Mesodermal cell (in vitro differentiated cells): ENCODE results near the gene GSC2.

ENCODE experiments used
- H3K27ac ChIP-seq: 2 replicates; pipeline ENCODE4 v1.7.0; 2013; ENCODE audit warnings: mild to moderate bottlenecking, low read depth, low read length, moderate library complexity; ENCODE audit not compliant: severe bottlenecking
- H3K36me3 ChIP-seq: 2 replicates; pipeline ENCODE4 v1.7.1; 2013; ENCODE audit warnings: mild to moderate bottlenecking, low read length, moderate library complexity; ENCODE audit not compliant: control insufficient read depth, insufficient read depth
- H3K4me1 ChIP-seq: one replicate; pipeline ENCODE4 v1.7.1; 2013; ENCODE audit warnings: mild to moderate bottlenecking, low read length; ENCODE audit not compliant: insufficient read depth, control insufficient read depth, poor library complexity, severe bottlenecking
- H3K4me3 ChIP-seq: 2 replicates; pipeline ENCODE4 v1.7.0; 2013; ENCODE audit warnings: low read length, control low read depth, mild to moderate bottlenecking; ENCODE audit not compliant: insufficient read depth, poor library complexity, severe bottlenecking; ENCODE audit errors: extremely low read depth
- H3K9me3 ChIP-seq: 2 replicates; pipeline ENCODE4 v1.7.1; 2013; ENCODE audit warnings: mild to moderate bottlenecking, low read length, moderate library complexity; ENCODE audit not compliant: control insufficient read depth
- WGBS, 2 experiments: methylation state at CpG; one replicate each; pipeline ENCODE4 v1.1.5; 2013; ENCODE audit warnings: missing lambda C conversion rate in 2 of 2; ENCODE audit not compliant: insufficient coverage in 2 of 2; 5-methylcytosine and 5-hydroxymethylcytosine counted together

The GSC2 gene

GRCh38 chr22:19138217-19139000 lies 11.7 kb downstream of the GSC2 start:
- H3K9me3 ChIP-seq = no peaks in the 10 kb centered on the region
- H3K36me3 ChIP-seq = peaks cover 90% of the 10 kb centered on the region
- no peaks in the 10 kb centered on the region for H3K4me1 ChIP-seq
- 80 to 95% methylated on average over 5 to 13 of the region's 15 CpGs for WGBS, 2 experiments
- no peak overlapping the region for H3K4me3 ChIP-seq
- no peak overlapping the region for H3K27ac ChIP-seq

GRCh38 chr22:19137384-19138216 lies 12.5 kb downstream of the GSC2 start:
- H3K36me3 ChIP-seq = peaks cover 95% of the 10 kb centered on the region

GRCh38 chr22:19136915-19137314 lies 13.2 kb downstream of the GSC2 start:
- Histone ChIP-seq H3K27ac (no peak overlapping the region), H3K36me3 (peaks cover 95% of the 10 kb centered on the region), H3K4me3 (no peak overlapping the region), H3K4me1 (no peaks in the 10 kb centered on the region), H3K9me3 (no peaks in the 10 kb centered on the region)
- WGBS, 2 experiments = 88 to 99% methylated on average over 8 to 10 of the region's 10 CpGs

More at GRCh38 chr22:19137384-19138216, 12.5 kb downstream of the GSC2 start:
- no peaks in the 10 kb centered on the region for H3K4me1 ChIP-seq
- no peaks in the 10 kb centered on the region for H3K9me3 ChIP-seq
- H3K4me3 ChIP-seq = no peak overlapping the region
- 92 to 95% methylated on average over 10 to 11 of the region's 11 CpGs for WGBS, 2 experiments
- H3K27ac ChIP-seq = no peak overlapping the region

- Histone ChIP-seq H3K9me3 (no peaks in the 10 kb centered on the region), H3K4me3 (no peak overlapping the region), H3K36me3 (peaks cover 75% of the 10 kb centered on the region), H3K27ac (no peak overlapping the region), H3K4me1 (no peaks in the 10 kb centered on the region)
- 93 to 98% methylated on average over 14 to 17 of the region's 18 CpGs for WGBS, 2 experiments
Observed at GRCh38 chr22:19134874-19135273, 15.2 kb downstream of the GSC2 start.

- H3K4me1 ChIP-seq = no peaks in the 10 kb centered on the region
- no peak overlapping the region for H3K27ac ChIP-seq
- peaks cover 69% of the 10 kb centered on the region for H3K36me3 ChIP-seq
- no peak overlapping the region for H3K4me3 ChIP-seq
- 96 to 98% methylated on average over 15 to 18 of the region's 21 CpGs for WGBS, 2 experiments
- H3K9me3 ChIP-seq = no peaks in the 10 kb centered on the region
Observed at GRCh38 chr22:19134176-19134831, 15.8 kb downstream of the GSC2 start.

- H3K27ac ChIP-seq = no peak overlapping the region
- H3K4me3 ChIP-seq = no peak overlapping the region
- no peaks in the 10 kb centered on the region for H3K9me3 ChIP-seq
- H3K4me1 ChIP-seq = no peaks in the 10 kb centered on the region
- H3K36me3 ChIP-seq = peaks cover 63% of the 10 kb centered on the region
- 92 to 97% methylated on average over 11 of the region's 13 CpGs for WGBS, 2 experiments
Observed at GRCh38 chr22:19133561-19133960, 16.5 kb downstream of the GSC2 start.

- H3K9me3 ChIP-seq = no peaks in the 10 kb centered on the region
- no peak overlapping the region for H3K27ac ChIP-seq
- 94 to 97% methylated on average over 6 to 7 of the region's 9 CpGs for WGBS, 2 experiments
- no peaks in the 10 kb centered on the region for H3K4me1 ChIP-seq
- H3K4me3 ChIP-seq = no peak overlapping the region
- peaks cover 56% of the 10 kb centered on the region for H3K36me3 ChIP-seq
Observed at GRCh38 chr22:19132693-19133400, 17.2 kb downstream of the GSC2 start.

GRCh38 chr22:19132153-19132552 lies 17.9 kb downstream of the GSC2 start:
- Histone ChIP-seq H3K4me3 (no peak overlapping the region), H3K27ac (no peak overlapping the region), H3K36me3 (peaks cover 49% of the 10 kb centered on the region), H3K9me3 (no peaks in the 10 kb centered on the region), H3K4me1 (no peaks in the 10 kb centered on the region)
- 93 to 95% methylated on average over 15 to 20 of the region's 20 CpGs for WGBS, 2 experiments

GRCh38 chr22:19131685-19132015 lies 18.4 kb downstream of the GSC2 start:
- H3K4me3 ChIP-seq = no peak overlapping the region
- H3K27ac ChIP-seq = no peak overlapping the region
- 98% methylated on average over 19 of the region's 19 CpGs for WGBS, 2 experiments
- no peaks in the 10 kb centered on the region for H3K9me3 ChIP-seq
- peaks cover 44% of the 10 kb centered on the region for H3K36me3 ChIP-seq
- no peaks in the 10 kb centered on the region for H3K4me1 ChIP-seq

- peaks cover 38% of the 10 kb centered on the region for H3K36me3 ChIP-seq
- no peaks in the 10 kb centered on the region for H3K4me1 ChIP-seq
- no peak within 1 kb of the TSS for H3K4me3 ChIP-seq
- 93 to 94% methylated on average over 24 to 27 of the region's 27 CpGs for WGBS, 2 experiments
- no peaks in the 10 kb centered on the region for H3K9me3 ChIP-seq
- H3K27ac ChIP-seq = no peak within 1 kb of the TSS
Observed at GRCh38 chr22:19130959-19131684, 19.0 kb downstream of the GSC2 start, which contains the start of gene TSSK2. Gene TSSK2 (plus strand): TSS chr22:19131308. CDS start chr22:19131400, 92 bp downstream.
